Stimulated activated CD4-positive, alpha-beta T cell treated with anti-CD3 and anti-CD28 coated beads, Interleukin-4, amount 100 ng/mL, for 1 hour (primary cell): Measurements from ENCODE around the gene CDC73.
"Not testable (repeated sequence)": the region's sequence is repeated elsewhere in the genome, so short reads cannot be mapped to it uniquely, and the experiment has no call there.

Source experiments
- DNase-seq: peaks from one replicate; pipeline ENCODE4 v3.0.0-alpha.2; 2020

CDC73 gene

GRCh38 chr1:193181985-193182384 lies 60.2 kb downstream of the CDC73 start:
- no peak for DNase-seq

DNA sequence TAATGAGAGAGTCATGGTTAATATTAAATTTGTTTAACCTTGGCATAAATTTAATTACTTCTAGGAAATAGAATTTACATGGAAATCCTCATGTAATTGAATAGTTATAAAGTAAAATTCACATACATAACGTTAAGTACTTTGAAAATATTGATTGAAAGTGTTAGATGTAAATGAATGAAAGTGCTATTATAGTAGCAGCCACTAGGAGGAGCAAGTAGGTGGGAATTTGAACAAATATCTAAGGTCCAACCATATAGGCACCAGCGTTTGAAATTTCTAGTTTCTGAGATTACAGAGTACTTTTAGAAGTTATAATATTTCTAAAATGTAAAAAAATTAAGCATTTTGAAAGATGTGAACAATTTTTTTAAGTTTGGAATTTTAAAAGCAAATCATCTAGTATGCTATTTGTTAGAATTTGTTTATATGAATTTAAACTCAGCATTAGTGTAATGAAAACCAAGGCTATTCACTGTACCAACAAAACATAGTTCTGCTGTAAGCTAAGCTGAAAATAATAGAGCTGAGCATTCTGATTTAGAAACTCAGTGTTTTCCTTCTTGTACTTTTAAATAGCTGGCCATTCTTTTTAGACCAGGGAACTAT lies 61.3 kb downstream of the CDC73 start:
- DNase-seq, result no peak

GRCh38 chr1:193184776-193185175 lies 62.9 kb downstream of the CDC73 start:
- DNase-seq, result no peak

DNA sequence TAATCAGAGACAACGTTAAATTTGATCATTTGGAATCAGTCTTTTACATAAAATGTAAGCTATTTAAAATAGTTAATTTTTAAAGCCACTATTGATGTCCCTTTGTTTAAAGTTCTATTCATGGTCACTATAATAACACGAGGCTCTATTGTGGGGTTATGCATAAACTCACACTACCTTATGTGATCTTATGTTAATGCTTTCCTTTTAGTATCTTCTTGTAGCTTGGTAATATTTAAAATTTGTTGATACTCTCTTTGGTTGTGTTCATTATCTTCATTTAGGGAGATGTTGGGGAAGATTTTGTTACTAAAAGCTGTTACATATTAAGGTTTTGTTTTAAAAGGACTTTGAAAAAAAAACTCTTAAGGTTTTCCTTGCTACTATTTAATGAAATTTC lies 63.4 kb downstream of the CDC73 start:
- DNase-seq, result no peak

DNA sequence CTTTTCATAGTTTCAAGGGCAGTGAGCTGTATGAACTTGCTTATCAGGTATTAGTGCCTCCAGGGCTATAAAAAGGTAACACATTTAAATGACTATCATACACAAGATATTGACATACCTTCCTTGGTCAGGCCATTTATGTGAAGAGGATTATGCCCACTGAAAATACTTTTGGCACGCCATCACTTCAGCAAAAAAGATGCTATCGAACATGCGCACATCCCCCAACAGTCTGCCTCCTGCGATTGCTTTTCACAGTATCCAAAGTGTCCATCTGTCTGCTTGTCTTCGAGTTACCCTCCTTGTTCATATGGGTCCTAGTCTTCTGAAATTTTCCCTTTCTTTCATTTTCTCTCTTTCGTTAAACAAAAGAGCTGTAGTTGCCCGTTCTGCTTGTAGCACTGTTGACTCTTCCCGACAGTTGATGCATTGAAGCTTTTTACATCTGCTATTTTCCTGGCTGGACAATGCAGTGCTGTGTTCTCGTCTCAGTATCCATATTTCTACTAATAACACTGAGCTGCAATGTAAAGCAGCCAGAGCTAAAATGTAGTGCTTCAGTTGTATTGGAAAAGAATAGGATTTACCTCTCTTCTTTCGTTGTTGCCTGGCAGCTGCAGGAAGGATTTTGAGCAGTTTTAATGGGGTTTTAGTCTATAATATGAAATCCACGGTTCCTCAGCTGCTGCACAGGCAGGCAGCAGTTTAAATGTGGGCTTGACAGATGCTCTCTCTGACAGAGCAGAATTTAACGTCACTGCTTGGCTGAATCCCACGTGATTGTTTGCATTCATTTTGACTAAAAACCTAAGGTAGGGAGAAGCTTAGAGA lies 64.3 kb downstream of the CDC73 start, which contains the start of gene B3GALT2:
TSS of gene B3GALT2 (minus strand) at position 713 of the 831 bp plus-strand sequence. CDS start 5,051 bp downstream, outside the sequence.
- DNase-seq, result no peak

DNA sequence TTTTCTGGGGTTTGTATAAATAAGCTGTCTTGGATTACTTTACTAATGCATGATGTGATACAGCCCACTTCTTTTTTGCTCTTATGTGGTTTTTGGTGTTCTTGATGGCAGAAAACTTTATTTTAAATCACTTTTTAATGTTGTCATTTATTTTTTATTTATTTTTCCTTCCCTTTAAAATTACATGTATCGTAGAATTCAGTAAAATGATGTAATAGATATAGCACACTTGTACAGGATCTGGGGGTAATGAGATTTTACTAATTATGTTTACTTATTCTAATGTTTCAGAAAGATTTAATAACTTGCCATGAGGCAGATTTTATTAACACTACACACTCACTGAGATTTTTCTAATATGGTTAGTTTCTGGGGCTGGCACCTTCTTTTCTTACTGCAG lies 65.3 kb downstream of the CDC73 start:
- no peak for DNase-seq

GRCh38 chr1:193188915-193189314 lies 67.1 kb downstream of the CDC73 start:
- not testable (repeated sequence) for DNase-seq

GRCh38 chr1:193189442-193190095 lies 67.7 kb downstream of the CDC73 start:
- DNase-seq, result no peak

DNA sequence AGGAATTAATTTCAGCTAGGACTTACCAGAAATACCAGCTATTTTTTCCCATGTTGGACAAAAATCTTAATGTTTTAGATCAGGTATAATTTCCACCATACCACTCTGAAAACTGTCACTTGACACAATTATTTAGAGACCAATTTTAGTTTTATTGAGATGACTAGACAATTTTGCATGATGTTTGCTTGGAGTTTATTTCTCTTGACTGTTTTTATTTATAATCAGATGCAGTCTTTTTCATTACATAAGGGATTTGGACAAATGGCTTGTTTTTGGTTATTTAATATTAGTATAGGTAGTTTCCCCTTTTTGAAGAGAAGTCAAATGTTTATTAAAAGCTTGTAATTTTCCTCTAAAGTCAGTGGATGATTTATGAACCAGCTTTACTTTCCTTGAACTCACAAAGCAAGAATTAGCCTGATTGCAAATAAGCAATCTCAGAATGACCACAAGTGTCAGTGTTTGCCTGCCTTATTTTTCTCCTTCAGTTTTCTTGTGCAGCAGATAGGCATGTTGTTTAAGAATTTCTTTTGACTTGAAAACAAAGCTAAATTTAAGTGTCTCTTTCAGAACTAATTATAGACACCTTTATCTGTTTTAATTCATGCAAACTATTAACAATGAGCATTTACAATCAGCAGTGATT lies 68.4 kb downstream of the CDC73 start:
- no peak for DNase-seq

- DNase-seq, result no peak
Observed at GRCh38 chr1:193192586-193192985, 70.8 kb downstream of the CDC73 start.

DNA sequence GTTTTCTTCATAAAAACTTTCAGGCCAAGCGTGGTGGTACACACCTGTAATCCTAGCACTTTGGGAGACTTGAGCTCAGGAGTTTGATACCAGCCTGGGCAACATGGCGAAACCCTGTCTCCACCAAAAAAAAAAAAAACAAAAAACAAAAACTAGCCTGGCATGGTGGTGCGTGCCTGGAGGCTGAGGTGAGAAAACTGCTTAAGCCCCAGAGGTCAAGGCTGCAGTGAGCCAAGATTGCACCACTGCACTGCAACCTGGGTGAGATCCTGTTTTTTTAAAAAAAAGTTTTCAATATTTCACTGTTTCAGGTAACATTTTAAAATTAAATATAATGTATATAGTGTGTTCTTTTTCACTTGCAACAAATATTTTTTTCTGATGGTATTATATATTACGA lies 78.1 kb downstream of the CDC73 start:
- no peak for DNase-seq

- DNase-seq, result no peak
Observed at GRCh38 chr1:193201021-193201420, 79.2 kb downstream of the CDC73 start.

DNA sequence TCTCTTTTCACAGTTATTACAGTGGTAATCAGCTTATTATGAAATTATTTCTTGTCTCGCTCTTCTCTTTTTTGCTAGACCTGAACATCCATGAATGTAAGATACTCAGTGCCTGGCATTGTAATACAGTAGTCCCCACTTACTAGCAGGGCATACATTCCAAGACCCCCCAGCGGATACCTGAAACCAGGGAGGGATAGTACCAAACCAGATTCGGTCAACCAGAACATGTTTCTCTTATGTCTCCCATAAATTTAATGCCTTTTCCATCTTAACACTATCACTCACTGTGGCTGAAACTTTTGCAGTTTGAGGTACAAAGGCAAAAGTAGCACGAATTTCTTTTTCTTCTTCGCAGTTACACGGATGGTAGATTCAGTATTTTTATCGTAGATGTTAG lies 89.2 kb downstream of the CDC73 start:
- DNase-seq, result no peak

DNA sequence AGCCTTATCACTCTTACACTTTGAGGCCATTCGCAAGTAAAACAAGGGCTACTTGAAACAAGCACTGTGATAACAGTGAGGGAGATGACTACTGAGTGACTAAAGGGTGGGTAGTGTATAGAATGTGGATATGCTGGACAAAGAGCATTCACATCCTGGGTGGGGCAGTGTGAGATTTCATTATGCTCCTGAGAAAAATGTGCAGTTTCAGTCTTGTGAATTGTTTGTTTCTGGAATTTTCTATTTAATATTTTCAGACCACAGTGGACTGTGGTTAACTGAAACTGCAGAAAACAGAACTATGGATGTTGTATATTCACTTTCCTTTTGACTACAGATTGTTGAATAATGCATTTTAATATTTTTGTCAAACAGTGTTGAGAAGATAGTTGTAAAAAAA lies 89.7 kb downstream of the CDC73 start:
- DNase-seq, result no peak

DNA sequence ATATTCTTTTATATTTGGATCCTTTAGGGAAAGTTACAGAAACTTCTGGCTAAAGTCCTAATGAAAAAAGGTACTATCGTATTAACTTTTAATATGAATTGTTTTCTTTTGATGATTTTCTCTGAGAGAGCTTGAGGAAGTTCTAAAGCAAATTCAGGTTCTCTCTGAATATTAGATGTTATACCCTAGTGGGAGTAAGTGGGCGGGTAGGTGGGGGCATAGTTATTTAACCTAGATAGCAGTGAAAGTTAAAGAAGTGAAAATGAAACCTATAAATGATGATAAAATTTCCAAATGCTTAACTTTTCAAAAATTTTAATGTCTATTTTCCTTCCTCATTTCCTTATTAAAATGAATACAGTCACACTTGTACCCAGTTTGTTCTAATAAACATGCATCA lies 90.8 kb downstream of the CDC73 start:
- no peak for DNase-seq

GRCh38 chr1:193213998-193214397 lies 92.2 kb downstream of the CDC73 start:
- no peak for DNase-seq

- no peak for DNase-seq
Observed at GRCh38 chr1:193216920-193217319, 95.1 kb downstream of the CDC73 start.

GRCh38 chr1:193219391-193219790 lies 97.6 kb downstream of the CDC73 start:
- DNase-seq, result no peak

- DNase-seq, result no peak
Observed at GRCh38 chr1:193221651-193222050, 99.8 kb downstream of the CDC73 start.

DNA sequence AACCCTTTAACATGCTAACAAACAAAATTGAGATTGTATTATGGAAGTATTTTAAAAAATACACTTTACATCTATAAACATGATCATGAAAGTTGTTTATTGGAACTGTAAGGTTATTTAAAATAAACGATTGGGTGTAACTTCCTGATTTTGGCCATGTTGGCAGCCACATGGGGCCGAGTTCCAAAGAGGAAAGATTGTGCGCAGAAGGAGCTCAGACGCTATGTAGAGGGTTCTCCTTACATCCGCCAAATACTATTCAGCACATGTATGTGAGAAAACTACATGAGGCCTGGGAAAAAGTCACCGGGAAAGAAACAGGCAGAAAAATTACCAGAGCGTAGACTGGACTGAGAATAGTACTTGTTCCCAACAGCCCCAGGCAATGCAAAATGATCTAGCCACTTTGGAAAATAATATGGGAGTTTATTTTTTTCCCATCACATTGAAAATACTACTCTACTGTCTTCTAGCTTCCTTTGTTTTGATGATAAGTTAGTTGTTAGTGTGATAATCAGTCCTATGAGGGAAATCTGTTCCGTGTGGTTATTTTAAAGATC lies 100.3 kb downstream of the CDC73 start:
- DNase-seq, result no peak

GRCh38 chr1:193229136-193229535 lies 107.3 kb downstream of the CDC73 start:
- no peak for DNase-seq

GRCh38 chr1:193231146-193231545 lies 109.3 kb downstream of the CDC73 start:
- not testable (repeated sequence) for DNase-seq

GRCh38 chr1:193234530-193234929 lies 112.7 kb downstream of the CDC73 start:
- no peak for DNase-seq
